Measurements from ENCODE around the gene UNC119.
A peak's percentile ranks its signal among the peaks of the same experiment; 100 is the strongest.

UNC119 gene

DNA sequence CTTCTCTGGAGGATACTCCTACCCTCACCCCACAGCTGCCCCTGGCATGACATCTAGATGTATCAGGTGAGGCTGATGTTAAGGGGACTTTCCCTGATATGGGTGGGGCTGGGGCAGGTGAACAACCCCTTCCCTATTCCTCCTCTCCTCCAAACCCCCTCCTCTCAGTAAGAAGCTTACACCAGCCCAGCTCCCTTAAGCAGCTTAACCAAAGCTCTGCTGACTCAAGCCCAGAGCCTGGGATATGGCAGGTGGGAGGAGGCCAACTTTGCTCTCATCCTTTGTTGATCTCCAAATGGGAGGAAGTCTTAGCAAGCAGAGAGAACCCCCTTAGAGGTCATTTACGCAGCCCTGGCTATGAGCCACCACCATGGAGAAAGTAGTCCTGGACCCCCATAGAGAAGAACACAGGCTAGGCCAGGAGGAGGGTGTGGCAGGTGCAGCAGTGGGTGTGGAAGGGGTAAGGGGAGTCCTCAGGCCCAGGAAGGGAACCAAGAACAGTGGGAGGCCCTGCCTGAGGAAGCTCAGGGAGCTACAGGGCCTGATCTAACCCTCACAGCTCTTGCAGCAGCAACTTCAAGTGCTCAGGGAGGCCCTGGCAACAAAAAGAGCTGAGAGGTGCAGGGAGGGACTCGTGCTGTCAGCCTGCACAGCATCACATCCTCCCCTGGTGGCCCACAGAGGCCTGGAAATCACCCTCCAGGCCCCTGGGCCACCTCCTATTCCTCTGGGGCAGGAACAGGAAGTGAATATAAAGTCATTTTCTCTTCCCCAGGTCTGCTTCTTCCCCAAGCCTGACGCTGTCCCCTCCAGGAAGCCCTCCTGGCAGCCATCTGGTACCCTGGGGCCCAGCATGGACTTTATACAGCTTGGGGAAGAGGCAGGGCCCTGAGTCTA is 2.9 kb downstream of the UNC119 start:
- no peak for DNase-seq (ENCODE audit: low read depth in 2 of 2)
- H3K4me3 ChIP-seq (replicated peaks in 1 of 2; ENCODE audit: low read depth in 2 of 2, low read length in 2 of 2): no peak overlapping the region
- TF ChIP-seq, protein P1, sequence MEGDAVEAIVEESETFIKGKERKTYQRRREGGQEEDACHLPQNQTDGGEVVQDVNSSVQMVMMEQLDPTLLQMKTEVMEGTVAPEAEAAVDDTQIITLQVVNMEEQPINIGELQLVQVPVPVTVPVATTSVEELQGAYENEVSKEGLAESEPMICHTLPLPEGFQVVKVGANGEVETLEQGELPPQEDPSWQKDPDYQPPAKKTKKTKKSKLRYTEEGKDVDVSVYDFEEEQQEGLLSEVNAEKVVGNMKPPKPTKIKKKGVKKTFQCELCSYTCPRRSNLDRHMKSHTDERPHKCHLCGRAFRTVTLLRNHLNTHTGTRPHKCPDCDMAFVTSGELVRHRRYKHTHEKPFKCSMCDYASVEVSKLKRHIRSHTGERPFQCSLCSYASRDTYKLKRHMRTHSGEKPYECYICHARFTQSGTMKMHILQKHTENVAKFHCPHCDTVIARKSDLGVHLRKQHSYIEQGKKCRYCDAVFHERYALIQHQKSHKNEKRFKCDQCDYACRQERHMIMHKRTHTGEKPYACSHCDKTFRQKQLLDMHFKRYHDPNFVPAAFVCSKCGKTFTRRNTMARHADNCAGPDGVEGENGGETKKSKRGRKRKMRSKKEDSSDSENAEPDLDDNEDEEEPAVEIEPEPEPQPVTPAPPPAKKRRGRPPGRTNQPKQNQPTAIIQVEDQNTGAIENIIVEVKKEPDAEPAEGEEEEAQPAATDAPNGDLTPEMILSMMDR (IDR thresholded peaks at IDR 0.05; ENCODE audit: low read depth, low read length): no peak

DNA sequence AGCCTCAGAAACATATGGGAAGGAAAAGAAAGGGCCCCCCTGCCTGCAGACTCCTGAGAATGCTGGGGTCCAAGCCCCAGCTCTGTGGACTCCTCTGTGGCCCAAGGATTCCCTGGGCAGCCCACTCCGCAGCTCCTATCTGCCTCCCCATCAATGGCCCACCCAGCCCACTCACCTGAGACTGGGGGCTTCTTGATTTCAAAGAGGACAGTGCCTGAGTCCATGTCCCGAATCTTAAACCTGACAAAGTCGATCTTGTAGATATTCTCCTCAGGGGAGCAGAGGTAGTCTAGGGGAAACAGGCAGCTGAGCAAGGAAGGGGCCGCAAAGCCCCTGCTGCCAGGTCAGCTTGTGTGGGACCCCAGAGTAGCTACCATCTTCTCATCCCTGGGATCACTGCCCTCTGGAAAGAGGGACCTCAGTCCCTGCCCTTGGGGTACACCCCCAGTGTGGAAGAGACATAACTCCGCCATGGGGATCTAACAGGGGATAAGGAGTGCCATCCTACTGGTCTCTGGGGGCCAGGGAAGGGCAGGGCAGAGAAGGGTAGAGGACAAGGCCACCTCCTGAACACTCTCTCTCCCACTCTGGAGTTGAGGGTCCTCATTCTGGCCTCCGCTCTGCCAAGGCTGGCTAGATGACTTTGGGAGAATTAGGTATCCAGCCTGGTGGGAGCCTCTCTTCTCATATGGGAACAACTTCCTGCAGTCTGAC is 3.9 kb downstream of the UNC119 start:
- H3K4me3 ChIP-seq (replicated peaks in 1 of 2; ENCODE audit: low read depth in 2 of 2, low read length in 2 of 2): no peak overlapping the region
- TF ChIP-seq, protein P1 (IDR thresholded peaks at IDR 0.05; ENCODE audit: low read depth, low read length): no peak
- no peak for DNase-seq (ENCODE audit: low read depth in 2 of 2)

DNA sequence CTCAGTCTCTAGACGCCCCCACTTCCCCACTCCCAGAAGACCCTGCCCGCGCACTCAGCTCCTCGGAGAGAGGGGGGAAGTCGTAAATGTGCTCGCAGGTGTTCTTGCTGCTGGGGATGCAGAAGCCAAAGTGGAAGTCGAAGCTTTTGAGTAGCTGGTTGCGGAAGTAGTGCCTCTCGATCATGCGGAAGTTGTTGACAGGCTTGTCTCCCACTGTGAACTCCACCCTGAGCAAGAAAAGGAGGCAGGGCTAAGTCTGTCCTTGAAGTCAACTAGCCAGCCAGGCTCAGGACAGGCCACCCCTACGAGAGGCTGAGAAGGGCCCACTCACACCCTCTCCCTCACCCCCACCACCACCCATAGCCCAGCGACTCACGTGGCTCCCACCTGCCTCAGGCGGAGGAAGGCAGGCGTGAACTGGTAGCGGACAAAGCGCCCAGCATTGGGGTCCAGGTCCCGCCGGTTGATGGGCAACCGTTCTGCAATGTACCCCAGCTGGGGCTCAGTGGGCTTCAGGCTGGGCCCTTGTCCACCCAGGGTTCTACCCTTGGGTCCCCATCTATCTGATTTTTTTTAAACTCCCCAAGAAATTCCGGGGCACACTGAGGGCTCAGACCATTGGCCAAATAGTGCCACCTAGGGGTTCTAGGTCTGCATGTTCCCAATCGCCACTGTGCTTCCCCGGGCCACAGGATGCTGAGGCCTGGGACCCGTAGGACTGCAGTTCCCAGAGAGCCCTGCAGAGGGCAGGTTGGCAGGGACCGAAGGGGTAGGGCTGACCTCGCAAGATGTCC is 4.6 kb downstream of the UNC119 start:
- no peak overlapping the region for H3K4me3 ChIP-seq (replicated peaks in 1 of 2; ENCODE audit: low read depth in 2 of 2, low read length in 2 of 2)
- TF ChIP-seq, protein P1 (IDR thresholded peaks at IDR 0.05; ENCODE audit: low read depth, low read length): peak; percentile 96
- peak; percentile 79 for DNase-seq (ENCODE audit: low read depth in 2 of 2)

DNA sequence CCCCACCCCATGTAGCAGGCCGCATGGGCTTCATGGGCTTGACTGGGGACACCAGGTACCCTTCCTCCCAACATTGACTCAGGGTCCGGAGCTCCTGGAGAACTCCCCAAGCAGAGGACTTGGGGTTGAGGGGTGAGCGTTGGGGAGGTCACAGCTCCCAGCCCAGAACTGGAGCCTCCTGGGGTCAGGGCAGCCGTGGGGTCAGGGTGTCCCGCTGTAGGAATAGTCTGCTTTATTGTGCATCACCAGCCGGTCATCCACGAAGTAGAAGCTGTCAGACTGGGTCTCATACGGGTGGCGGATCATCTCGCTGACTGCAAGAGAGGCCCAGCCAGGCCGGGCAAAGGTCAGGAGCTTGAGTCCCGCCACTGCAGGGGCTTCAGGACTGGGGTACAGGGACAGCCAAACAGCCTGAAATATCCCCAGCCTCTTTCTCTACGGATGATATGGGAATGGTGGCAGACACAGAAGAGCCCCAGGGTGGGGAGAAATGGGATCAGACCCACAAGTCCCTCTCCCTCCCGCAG is 5.3 kb downstream of the UNC119 start:
- no peak for DNase-seq (ENCODE audit: low read depth in 2 of 2)
- H3K4me3 ChIP-seq (replicated peaks in 1 of 2; ENCODE audit: low read depth in 2 of 2, low read length in 2 of 2): no peak overlapping the region
- TF ChIP-seq, protein P1 (IDR thresholded peaks at IDR 0.05; ENCODE audit: low read depth, low read length): no peak

DNA sequence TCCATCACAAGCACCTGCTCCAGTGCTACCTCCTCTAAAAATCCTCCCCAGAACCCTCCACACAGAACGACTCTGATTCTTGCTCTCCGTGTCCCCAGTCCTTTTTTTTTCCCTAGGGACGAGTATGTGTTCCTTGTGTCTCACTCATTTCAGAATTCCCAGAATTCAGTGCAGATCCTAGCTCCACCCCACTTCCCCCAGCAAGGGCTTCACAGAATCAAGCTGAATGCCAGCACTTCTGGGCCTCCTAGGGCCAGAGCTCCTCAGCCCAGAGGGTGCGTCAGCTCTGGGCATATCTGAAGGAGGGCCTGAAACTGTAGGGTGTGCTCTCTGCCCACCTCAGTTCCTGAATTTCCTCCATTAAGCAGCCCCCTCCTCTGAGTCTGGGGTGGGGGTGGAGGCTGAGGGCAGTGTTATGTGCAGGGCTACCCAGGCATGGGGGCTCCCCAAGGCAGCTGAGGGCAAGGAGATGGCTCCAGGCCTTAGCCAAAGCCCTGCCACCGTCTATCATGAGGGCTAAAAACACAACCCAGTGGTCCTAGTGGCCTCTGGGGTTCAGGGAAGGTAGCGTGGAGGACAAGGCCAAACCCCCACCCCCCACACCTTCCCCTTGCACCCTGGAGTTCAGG is 6.5 kb downstream of the UNC119 start:
- H3K4me3 ChIP-seq (replicated peaks in 1 of 2; ENCODE audit: low read depth in 2 of 2, low read length in 2 of 2): no peak overlapping the region
- TF ChIP-seq, protein P1 (IDR thresholded peaks at IDR 0.05; ENCODE audit: low read depth, low read length): no peak
- peak in 1 of 2 donors; percentile 18 for DNase-seq (ENCODE audit: low read depth in 2 of 2)

DNA sequence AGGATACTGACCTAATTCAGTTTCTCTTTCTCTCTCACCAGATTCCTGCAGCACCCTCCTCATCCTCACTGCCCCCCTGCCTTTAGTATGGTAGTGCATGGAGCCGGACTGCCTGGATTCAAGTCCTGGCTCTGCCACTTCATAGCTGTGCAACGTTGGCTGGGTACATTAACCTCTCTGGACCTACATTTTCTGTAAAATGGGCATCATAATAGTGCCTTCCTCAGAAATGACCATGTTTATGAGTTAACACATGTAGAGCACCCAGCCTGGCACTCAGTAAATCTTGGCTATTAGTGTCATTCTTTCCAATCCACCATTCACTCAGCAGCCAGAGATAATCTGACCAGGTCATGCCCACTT is 7.3 kb downstream of the UNC119 start:
- DNase-seq (ENCODE audit: low read depth in 2 of 2): no peak
- TF ChIP-seq, protein P1 (IDR thresholded peaks at IDR 0.05; ENCODE audit: low read depth, low read length): no peak
- H3K4me3 ChIP-seq (replicated peaks in 1 of 2; ENCODE audit: low read depth in 2 of 2, low read length in 2 of 2): no peak overlapping the region
